Left lobe of liver (tissue), 2 donors: ENCODE measurements around the gene CCL2. TPM values are rescaled to one million over a fixed set of nuclear protein-coding genes. Genes with fewer than 3 reads are reported as not detected.
"Not testable (repeated sequence)": the region's sequence is repeated elsewhere in the genome, so short reads cannot be mapped to it uniquely, and the experiment has no call there.

Source experiments
- ATAC-seq: fragments of 200-7000 bp; cut with Tn5 transposase; one replicate; pipeline ENCODE4 v1.9.1; 2020; ENCODE audit warnings: mild to moderate bottlenecking, moderate library complexity
- DNase-seq: peaks from one replicate; pipeline ENCODE4 v3.0.0-alpha.2; 2020; ENCODE audit warnings: low spot score
- total RNA-seq: library from RNA; stranded (reverse); gene quantifications from one replicate; pipeline ENCODE4 v1.2.1, GENCODE V29; 2021
- donor health status: DM: no; HTN: no; CAD: no; lungs with moderate emphysema.
- donor health status: DM: no; HTN: yes; CAD: no.

The CCL2 gene
- total RNA-seq, result 0.91 TPM

GRCh38 chr17:34254651-34255380 is at the start of gene CCL2:
Gene CCL2 (plus strand): TSS chr17:34255285. CDS start chr17:34255350, 65 bp downstream.
- ATAC-seq (peak; percentile 65), DNase-seq (no peak)

- DNase-seq, result no peak
- no peak for ATAC-seq
Observed at GRCh38 chr17:34205401-34205800, 49.7 kb upstream of the CCL2 start.

- ATAC-seq (no peak), DNase-seq (no peak)
Observed at GRCh38 chr17:34206569-34206968, 48.5 kb upstream of the CCL2 start.

GRCh38 chr17:34207572-34207971 is 47.5 kb upstream of the CCL2 start:
- ATAC-seq, result no peak
- DNase-seq, result no peak

GRCh38 chr17:34218748-34219147 is 36.3 kb upstream of the CCL2 start:
- no peak for ATAC-seq

GRCh38 chr17:34219405-34219804 is 35.7 kb upstream of the CCL2 start:
- DNase-seq, result no peak
- no peak for ATAC-seq

More at GRCh38 chr17:34218748-34219147, 36.3 kb upstream of the CCL2 start:
- DNase-seq, result no peak

- DNase-seq, result no peak
- ATAC-seq, result peak; percentile 14
Observed at GRCh38 chr17:34220045-34220751, 34.9 kb upstream of the CCL2 start.

- ATAC-seq (peak; percentile 86), DNase-seq (no peak)
Observed at GRCh38 chr17:34220752-34221395, 34.2 kb upstream of the CCL2 start.

- DNase-seq (no peak), ATAC-seq (no peak)
Observed at GRCh38 chr17:34221411-34221810, 33.7 kb upstream of the CCL2 start.

GRCh38 chr17:34222722-34223497 is 32.2 kb upstream of the CCL2 start:
- ATAC-seq (no peak), DNase-seq (no peak)

GRCh38 chr17:34225046-34225445 is 30.0 kb upstream of the CCL2 start:
- DNase-seq, result no peak
- no peak for ATAC-seq

GRCh38 chr17:34226011-34226743 is 28.9 kb upstream of the CCL2 start:
- DNase-seq (no peak), ATAC-seq (no peak)

GRCh38 chr17:34226744-34227034 is 28.4 kb upstream of the CCL2 start:
- no peak for ATAC-seq
- DNase-seq, result no peak

- not testable (repeated sequence) for DNase-seq, ATAC-seq
Observed at GRCh38 chr17:34227293-34227692, 27.8 kb upstream of the CCL2 start.

- DNase-seq (no peak), ATAC-seq (no peak)
Observed at GRCh38 chr17:34227707-34228106, 27.4 kb upstream of the CCL2 start.

GRCh38 chr17:34228781-34229180 is 26.3 kb upstream of the CCL2 start:
- no peak for ATAC-seq
- DNase-seq, result no peak

GRCh38 chr17:34230342-34230741 is 24.7 kb upstream of the CCL2 start:
- ATAC-seq (no peak), DNase-seq (no peak)

- DNase-seq (no peak), ATAC-seq (no peak)
Observed at GRCh38 chr17:34234616-34235015, 20.5 kb upstream of the CCL2 start.

- ATAC-seq (peak; percentile 97), DNase-seq (peak; percentile 77)
Observed at GRCh38 chr17:34235389-34236028, 19.6 kb upstream of the CCL2 start.

GRCh38 chr17:34236281-34236892 is 18.7 kb upstream of the CCL2 start:
- DNase-seq (no peak), ATAC-seq (no peak)
